Epithelial cell of prostate (primary cell): ENCODE measurements around the gene FKBP15.
"Not testable (repeated sequence)": the region's sequence is repeated elsewhere in the genome, so short reads cannot be mapped to it uniquely, and the experiment has no call there.

ENCODE experiments used
- DNase-seq: peaks from one replicate; pipeline ENCODE4 v3.0.0-alpha.2; 2011; ENCODE audit warnings: low read depth, low spot score
- H3K27ac ChIP-seq: fragments of 450-650 bp; 2 replicates; pipeline ENCODE4 v1.5.1; 2017; ENCODE audit warnings: mild to moderate bottlenecking

FKBP15 gene

GRCh38 chr9:113221003-113221799, at the start of gene FKBP15, which contains the start of gene SLC31A1:
Gene FKBP15, minus strand, starts transcription at chr9:113221277. Its CDS starts 34 bp downstream, at chr9:113221243.
Gene SLC31A1, plus strand, starts transcription at chr9:113221544. Its CDS starts 34,605 bp downstream, at chr9:113256149.
- peak; percentile 92 for DNase-seq
- peak within 1 kb of the TSS; percentile 72 for H3K27ac ChIP-seq

GRCh38 chr9:113269871-113270270, 48.8 kb upstream of the FKBP15 start:
- no peak for DNase-seq
- H3K27ac ChIP-seq, result no peak overlapping the region

GRCh38 chr9:113269355-113269754, 48.3 kb upstream of the FKBP15 start:
- no peak overlapping the region for H3K27ac ChIP-seq
- DNase-seq, result no peak

GRCh38 chr9:113267911-113268566, 47.0 kb upstream of the FKBP15 start:
- DNase-seq, result no peak
- no peak overlapping the region for H3K27ac ChIP-seq

GRCh38 chr9:113266174-113266573, 45.1 kb upstream of the FKBP15 start:
- no peak overlapping the region for H3K27ac ChIP-seq
- no peak for DNase-seq

GRCh38 chr9:113261917-113262671, 41.0 kb upstream of the FKBP15 start:
- H3K27ac ChIP-seq, result no peak overlapping the region
- no peak for DNase-seq

GRCh38 chr9:113258282-113258681, 37.2 kb upstream of the FKBP15 start:
- no peak for DNase-seq
- no peak overlapping the region for H3K27ac ChIP-seq

GRCh38 chr9:113257863-113258262, 36.8 kb upstream of the FKBP15 start:
- no peak for DNase-seq
- H3K27ac ChIP-seq, result no peak overlapping the region

- H3K27ac ChIP-seq, result no peak overlapping the region
- no peak for DNase-seq
Observed at GRCh38 chr9:113255438-113255837, 34.4 kb upstream of the FKBP15 start.

GRCh38 chr9:113254991-113255390, 33.9 kb upstream of the FKBP15 start:
- no peak for DNase-seq
- no peak overlapping the region for H3K27ac ChIP-seq

- no peak overlapping the region for H3K27ac ChIP-seq
- DNase-seq, result no peak
Observed at GRCh38 chr9:113250807-113251206, 29.7 kb upstream of the FKBP15 start.

- not testable (repeated sequence) for DNase-seq, H3K27ac ChIP-seq
Observed at GRCh38 chr9:113249661-113250060, 28.6 kb upstream of the FKBP15 start.

- no peak overlapping the region for H3K27ac ChIP-seq
- DNase-seq, result no peak
Observed at GRCh38 chr9:113247640-113248039, 26.6 kb upstream of the FKBP15 start.

GRCh38 chr9:113246928-113247327, 25.9 kb upstream of the FKBP15 start:
- H3K27ac ChIP-seq, result no peak overlapping the region
- DNase-seq, result no peak

- H3K27ac ChIP-seq, result no peak overlapping the region
- no peak for DNase-seq
Observed at GRCh38 chr9:113245894-113246293, 24.8 kb upstream of the FKBP15 start.

GRCh38 chr9:113244556-113244955, 23.5 kb upstream of the FKBP15 start:
- no peak overlapping the region for H3K27ac ChIP-seq
- DNase-seq, result no peak

- no peak for DNase-seq
- no peak overlapping the region for H3K27ac ChIP-seq
Observed at GRCh38 chr9:113241161-113241560, 20.1 kb upstream of the FKBP15 start.

- no peak overlapping the region for H3K27ac ChIP-seq
- DNase-seq, result no peak
Observed at GRCh38 chr9:113238859-113239232, 17.8 kb upstream of the FKBP15 start.

GRCh38 chr9:113238202-113238858, 17.3 kb upstream of the FKBP15 start:
- H3K27ac ChIP-seq, result no peak overlapping the region
- DNase-seq, result no peak

GRCh38 chr9:113237026-113237425, 15.9 kb upstream of the FKBP15 start:
- no peak overlapping the region for H3K27ac ChIP-seq
- DNase-seq, result no peak
